ENCODE measurements around the gene SPINK14. TPM values are rescaled to one million over a fixed set of nuclear protein-coding genes. Genes with fewer than 3 reads are reported as not detected.

Gene SPINK14
- total RNA-seq, 1 experiment from 2014 or later, result not detected

DNA sequence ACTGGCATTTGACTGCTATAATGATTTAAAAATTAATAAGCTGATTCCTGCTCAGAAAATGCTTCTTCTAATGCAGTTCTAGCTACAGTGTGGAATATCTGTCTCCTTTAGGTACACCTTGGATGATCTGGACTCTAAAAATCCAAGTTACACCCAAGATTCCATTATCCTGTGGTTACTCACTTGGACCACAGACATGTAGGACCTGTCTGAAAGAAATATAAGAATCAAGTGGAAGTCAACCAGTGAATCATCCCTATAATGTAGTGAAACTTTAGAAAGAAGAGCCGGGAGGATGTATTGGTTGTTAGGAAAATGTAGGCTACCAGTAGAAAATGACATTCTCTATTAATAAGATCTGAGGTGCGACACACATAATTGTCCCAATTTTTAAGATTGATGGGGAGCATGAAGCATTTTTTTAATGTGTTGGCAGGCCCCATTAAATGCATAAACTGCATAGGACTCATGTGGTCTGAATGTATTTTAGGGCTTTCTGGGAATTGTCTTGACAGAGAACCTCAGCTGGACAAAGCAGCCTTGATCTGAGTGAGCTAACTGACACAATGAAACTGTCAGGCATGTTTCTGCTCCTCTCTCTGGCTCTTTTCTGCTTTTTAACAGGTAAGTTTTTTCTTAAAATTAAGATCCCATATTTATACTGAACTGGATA, 34.3 kb downstream of the SPINK14 start, which contains the start of gene SPINK6:
Gene SPINK6, plus strand, starts transcription at position 512 of the 673 bp plus-strand sequence. Its CDS starts 55 bp downstream, at position 567.
- Mint-ChIP-seq H3K27ac (no peak within 1 kb of the TSS), H3K4me3 (no peak within 1 kb of the TSS), H3K27me3 (ENCODE audit: low read depth) (no peaks in the 10 kb centered on the region), H3K9me3 (no peaks in the 10 kb centered on the region), H3K36me3 (ENCODE audit: insufficient read depth in 1 of 3, low read depth in 3 of 3) (no peaks in the 10 kb centered on the region), H3K4me1 (peaks cover 0 to 8% of the 10 kb centered on the region in 2 experiments; a peak in 3 of 4 replicates)
- no peaks in the 10 kb centered on the region for H3K79me2 ChIP-seq (ENCODE audit: insufficient read depth, low read length)
- no peaks in the 10 kb centered on the region for H4K20me1 ChIP-seq (ENCODE audit: control insufficient read depth, insufficient read depth, insufficient read length)
- no peak within 1 kb of the TSS for H2BK120ac ChIP-seq (ENCODE audit: low read depth, low read length, poor library complexity, severe bottlenecking)
- H3K56ac ChIP-seq (ENCODE audit: insufficient read length, low read depth, low read length), result no peak within 1 kb of the TSS
- TF ChIP-seq, protein P1, sequence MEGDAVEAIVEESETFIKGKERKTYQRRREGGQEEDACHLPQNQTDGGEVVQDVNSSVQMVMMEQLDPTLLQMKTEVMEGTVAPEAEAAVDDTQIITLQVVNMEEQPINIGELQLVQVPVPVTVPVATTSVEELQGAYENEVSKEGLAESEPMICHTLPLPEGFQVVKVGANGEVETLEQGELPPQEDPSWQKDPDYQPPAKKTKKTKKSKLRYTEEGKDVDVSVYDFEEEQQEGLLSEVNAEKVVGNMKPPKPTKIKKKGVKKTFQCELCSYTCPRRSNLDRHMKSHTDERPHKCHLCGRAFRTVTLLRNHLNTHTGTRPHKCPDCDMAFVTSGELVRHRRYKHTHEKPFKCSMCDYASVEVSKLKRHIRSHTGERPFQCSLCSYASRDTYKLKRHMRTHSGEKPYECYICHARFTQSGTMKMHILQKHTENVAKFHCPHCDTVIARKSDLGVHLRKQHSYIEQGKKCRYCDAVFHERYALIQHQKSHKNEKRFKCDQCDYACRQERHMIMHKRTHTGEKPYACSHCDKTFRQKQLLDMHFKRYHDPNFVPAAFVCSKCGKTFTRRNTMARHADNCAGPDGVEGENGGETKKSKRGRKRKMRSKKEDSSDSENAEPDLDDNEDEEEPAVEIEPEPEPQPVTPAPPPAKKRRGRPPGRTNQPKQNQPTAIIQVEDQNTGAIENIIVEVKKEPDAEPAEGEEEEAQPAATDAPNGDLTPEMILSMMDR (conservative IDR thresholded peaks at IDR 0.05), result no peak
- no peak within 1 kb of the TSS for H2BK12ac ChIP-seq (ENCODE audit: insufficient read length, low read depth, low read length)
- no peaks in the 10 kb centered on the region for H3K27me3 ChIP-seq (ENCODE audit: insufficient read depth, low read length)
- no peak within 1 kb of the TSS for H2BK20ac ChIP-seq (ENCODE audit: low read depth, low read length, poor library complexity, severe bottlenecking)
- no peak within 1 kb of the TSS for H3K9ac ChIP-seq (ENCODE audit: extremely low read depth, insufficient read length, low read length)
- H2AK5ac ChIP-seq (ENCODE audit: insufficient read length, low read length), result no peak within 1 kb of the TSS
- no peaks in the 10 kb centered on the region for H3K9me3 ChIP-seq (ENCODE audit: control insufficient read depth, low read depth, low read length)
- no peak within 1 kb of the TSS for H4K8ac ChIP-seq (replicated peaks; ENCODE audit: insufficient read length, low read depth, low read length)
- H3K4me2 ChIP-seq (ENCODE audit: insufficient read depth, insufficient read length, low read length), result no peak within 1 kb of the TSS
- H2BK5ac ChIP-seq (ENCODE audit: insufficient read length, low read length), result no peak within 1 kb of the TSS
- H3K23me2 ChIP-seq (ENCODE audit: insufficient read length, low read depth, low read length, poor library complexity, severe bottlenecking), result no peaks in the 10 kb centered on the region
- H3K18ac ChIP-seq (ENCODE audit: insufficient read length, low read depth, low read length), result no peak within 1 kb of the TSS
- no peak within 1 kb of the TSS for H2AFZ ChIP-seq (ENCODE audit: low read length)
- H4K5ac ChIP-seq (ENCODE audit: insufficient read length, low read depth, low read length), result no peak within 1 kb of the TSS
- no peak for DNase-seq
- H2BK15ac ChIP-seq (ENCODE audit: low read depth, low read length), result no peak within 1 kb of the TSS
- H3K27ac ChIP-seq (ENCODE audit: insufficient read length, low read depth, low read length), result no peak within 1 kb of the TSS
- H3T11ph ChIP-seq (ENCODE audit: low read length), result no peak within 1 kb of the TSS
- no peak within 1 kb of the TSS for H3K23ac ChIP-seq (ENCODE audit: insufficient read length, low read depth, low read length)
- H3K4ac ChIP-seq (ENCODE audit: low read depth, low read length), result no peak within 1 kb of the TSS
- no peak within 1 kb of the TSS for H3K14ac ChIP-seq (ENCODE audit: insufficient read depth, low read length)
- no peaks in the 10 kb centered on the region for H3K79me1 ChIP-seq (ENCODE audit: insufficient read depth, low read depth, low read length, poor library complexity, severe bottlenecking)
- no CpG with 5 or more reads among the region's 2 CpGs for WGBS (ENCODE audit: extremely low coverage, insufficient read length, low lambda C conversion rate)
- 0 out of 2 replicates have a peak, but pooled peaks cover 2% of the 10 kb centered on the region for H3K4me1 ChIP-seq (ENCODE audit: insufficient read depth, low read length)
- H4K91ac ChIP-seq (ENCODE audit: insufficient read length, low read depth, low read length), result no peak within 1 kb of the TSS

Measured in H9 (cell line).